ENCODE data around the gene VTN. TPM values are rescaled to one million over a fixed set of nuclear protein-coding genes. Genes with fewer than 3 reads are reported as not detected.

VTN gene
- total RNA-seq, 4 donors from 2014 or later, result 0.10 TPM; not detected in 3

- 80 to 87% methylated on average over 1 of the region's 1 CpG for WGBS, 2 donors
- intact Hi-C loops (cut with DNase I; ENCODE audit: low total_unique reads), result no loop called here
- DNase-seq (ENCODE audit: low spot score in 2 of 2), result no peak
- TF ChIP-seq POLR2A (IDR thresholded peaks at IDR 0.05), result no peak
- TF ChIP-seq CTCF (IDR thresholded peaks at IDR 0.05), result no peak
- H3K4me3 ChIP-seq (ENCODE audit: low read depth, poor library complexity, severe bottlenecking), result no peak overlapping the region
Observed at GRCh38 chr17:28390141-28390540, 20.0 kb upstream of the VTN start.

GRCh38 chr17:28388106-28388505 is 18.0 kb upstream of the VTN start:
- TF ChIP-seq CTCF (IDR thresholded peaks at IDR 0.05), result no peak
- 97% methylated on average over 10 to 11 of the region's 11 CpGs for WGBS, 2 donors
- DNase-seq (ENCODE audit: low spot score in 2 of 2), result no peak
- intact Hi-C loops (cut with DNase I; ENCODE audit: low total_unique reads), result no loop called here
- H3K4me3 ChIP-seq (ENCODE audit: low read depth, poor library complexity, severe bottlenecking), result no peak overlapping the region

- no peak for TF ChIP-seq CTCF (IDR thresholded peaks at IDR 0.05)
- no peak for TF ChIP-seq POLR2A (IDR thresholded peaks at IDR 0.05)
- DNase-seq (ENCODE audit: low spot score in 2 of 2), result no peak
- intact Hi-C loops (cut with DNase I; ENCODE audit: low total_unique reads), result no loop called here
- no peak overlapping the region for H3K4me3 ChIP-seq (ENCODE audit: low read depth, poor library complexity, severe bottlenecking)
Observed at GRCh38 chr17:28386391-28386790, 16.3 kb upstream of the VTN start.

- no peak for DNase-seq (ENCODE audit: low spot score in 2 of 2)
- no peak for TF ChIP-seq CTCF (IDR thresholded peaks at IDR 0.05)
- TF ChIP-seq POLR2A (IDR thresholded peaks at IDR 0.05), result no peak
- no peak overlapping the region for H3K4me3 ChIP-seq (ENCODE audit: low read depth, poor library complexity, severe bottlenecking)
- 83 to 85% methylated on average over 8 of the region's 8 CpGs for WGBS, 2 donors
- intact Hi-C loops (cut with DNase I; ENCODE audit: low total_unique reads), result no loop called here
Observed at GRCh38 chr17:28385406-28385805, 15.3 kb upstream of the VTN start.

- DNase-seq (ENCODE audit: low spot score in 2 of 2), result no peak
- H3K4me3 ChIP-seq (ENCODE audit: low read depth, poor library complexity, severe bottlenecking), result peak overlapping the region; percentile 44
- intact Hi-C loops (cut with DNase I; ENCODE audit: low total_unique reads), result no loop called here
- WGBS, 2 donors, result 33 to 35% methylated on average over 29 of the region's 29 CpGs
- no peak for TF ChIP-seq POLR2A (IDR thresholded peaks at IDR 0.05)
- TF ChIP-seq CTCF (IDR thresholded peaks at IDR 0.05), result no peak
Observed at GRCh38 chr17:28385037-28385400, 14.9 kb upstream of the VTN start.

GRCh38 chr17:28384281-28385036 is 14.4 kb upstream of the VTN start:
- intact Hi-C loops (cut with DNase I; ENCODE audit: low total_unique reads), result no loop called here
- TF ChIP-seq POLR2A (IDR thresholded peaks at IDR 0.05), result no peak
- no peak for TF ChIP-seq CTCF (IDR thresholded peaks at IDR 0.05)
- 8 to 12% methylated on average over 42 to 54 of the region's 56 CpGs for WGBS, 2 donors
- DNase-seq (ENCODE audit: low spot score in 2 of 2), result peak; percentile 58 to 93
- peak overlapping the region; percentile 44 for H3K4me3 ChIP-seq (ENCODE audit: low read depth, poor library complexity, severe bottlenecking)

Data from lower leg skin (tissue), 4 donors.